WTC11 (cell line): ENCODE results near the gene RLF. TPM values are rescaled to one million over a fixed set of nuclear protein-coding genes. Genes with fewer than 3 reads are reported as not detected.

Experiments
- ATF1 ChIP-seq: sonication (generic); formaldehyde crosslinking; IDR thresholded peaks from 2 replicates; pipeline ENCODE4 v1.8.1; 2023; ENCODE audit warnings: mild to moderate bottlenecking, moderate library complexity, missing genetic modification reagents
- E2F4 ChIP-seq: sonication (generic); formaldehyde crosslinking; IDR thresholded peaks from 2 replicates; pipeline ENCODE4 v1.8.1; 2022; ENCODE audit warnings: low read depth, mild to moderate bottlenecking, moderate library complexity, missing genetic modification reagents, borderline replicate concordance
- ESRRA ChIP-seq: sonication (generic); formaldehyde crosslinking; IDR thresholded peaks from 2 replicates; pipeline ENCODE4 v1.8.1; 2022; ENCODE audit warnings: mild to moderate bottlenecking, missing genetic modification reagents, borderline replicate concordance
- GRHL2 ChIP-seq: fragments of 250-450 bp; sonication (Bioruptor Pico); IDR thresholded peaks from 2 replicates; pipeline ENCODE4 v1.8.0; 2022; ENCODE audit warnings: mild to moderate bottlenecking, moderate library complexity; ENCODE audit not compliant: insufficient replicate concordance, severe bottlenecking
- IRF2 ChIP-seq: sonication (generic); formaldehyde crosslinking; IDR thresholded peaks from 2 replicates; pipeline ENCODE4 v1.8.0; 2022; ENCODE audit warnings: low read depth, missing genetic modification reagents, borderline replicate concordance
- PRRX2 ChIP-seq: fragments of 250-450 bp; sonication (Bioruptor Pico); IDR thresholded peaks from 2 replicates; pipeline ENCODE4 v1.8.0; 2021; ENCODE audit warnings: mild to moderate bottlenecking
- SMAD4 ChIP-seq: sonication (generic); formaldehyde crosslinking; IDR thresholded peaks from 2 replicates; pipeline ENCODE4 v1.8.0; 2022; ENCODE audit warnings: mild to moderate bottlenecking, missing genetic modification reagents
- SP1 ChIP-seq: sonication (generic); formaldehyde crosslinking; conservative IDR thresholded peaks from 2 replicates; pipeline ENCODE4 v1.8.1; 2022; ENCODE audit warnings: missing genetic modification reagents
- USF1 ChIP-seq: sonication (generic); formaldehyde crosslinking; IDR thresholded peaks from 2 replicates; pipeline ENCODE4 v1.8.0; 2022; ENCODE audit warnings: mild to moderate bottlenecking, missing genetic modification reagents
- ZBTB21 ChIP-seq: sonication (generic); formaldehyde crosslinking; IDR thresholded peaks from 2 replicates; pipeline ENCODE4 v1.8.1; 2023; ENCODE audit warnings: mild to moderate bottlenecking, missing genetic modification reagents, borderline replicate concordance
- ZNF232 ChIP-seq: sonication (generic); formaldehyde crosslinking; IDR thresholded peaks from 2 replicates; pipeline ENCODE4 v1.8.0; 2022; ENCODE audit warnings: mild to moderate bottlenecking, missing genetic modification reagents
- ZNF281 ChIP-seq: sonication (generic); formaldehyde crosslinking; IDR thresholded peaks from 2 replicates; pipeline ENCODE4 v1.8.0; 2023; ENCODE audit warnings: mild to moderate bottlenecking, missing genetic modification reagents
- ZNF423 ChIP-seq: fragments of 250-450 bp; sonication (Bioruptor Pico); IDR thresholded peaks from 2 replicates; pipeline ENCODE4 v2.1.2; 2022; ENCODE audit warnings: mild to moderate bottlenecking, moderate library complexity
- ZNF532 ChIP-seq: fragments of 250-450 bp; sonication (Bioruptor Pico); IDR thresholded peaks from 2 replicates; pipeline ENCODE4 v1.9.0; 2021; ENCODE audit warnings: mild to moderate bottlenecking, borderline replicate concordance
- total RNA-seq: library from RNA; stranded (reverse); gene quantifications from 3 replicates; pipeline ENCODE4 v1.2.3, GENCODE V29; 2021
- TF ChIP-seq, protein P1 (sequence below): sonication (generic); formaldehyde crosslinking; IDR thresholded peaks from 2 replicates; pipeline ENCODE4 v1.8.1; 2023; ENCODE audit warnings: mild to moderate bottlenecking, missing genetic modification reagents, moderate library complexity
- TF ChIP-seq, protein P2 (sequence below): fragments of 250-450 bp; sonication (Bioruptor Pico); IDR thresholded peaks from 2 replicates; pipeline ENCODE4 v1.9.0; 2021; ENCODE audit warnings: mild to moderate bottlenecking
- TF ChIP-seq, protein P3 (sequence below): sonication (generic); formaldehyde crosslinking; IDR thresholded peaks from 2 replicates; pipeline ENCODE4 v1.8.0; 2023; ENCODE audit warnings: missing genetic modification reagents, mild to moderate bottlenecking, borderline replicate concordance
- TF ChIP-seq, protein P4 (sequence below): sonication (generic); formaldehyde crosslinking; IDR thresholded peaks from 2 replicates; pipeline ENCODE4 v1.8.1; 2023; ENCODE audit warnings: mild to moderate bottlenecking, missing genetic modification reagents

RLF gene
- total RNA-seq, 1 experiment from 2014 or later: 18.5 TPM

- no peak for TF ChIP-seq E2F4 (CRISPR knock-in tag)
- TF ChIP-seq ATF1 (CRISPR knock-in tag): peak; percentile 92; the same call in 1 of the 2 replicates
- TF ChIP-seq ESRRA (CRISPR knock-in tag): no peak
- no peak for TF ChIP-seq ZNF423
- TF ChIP-seq, protein P1, sequence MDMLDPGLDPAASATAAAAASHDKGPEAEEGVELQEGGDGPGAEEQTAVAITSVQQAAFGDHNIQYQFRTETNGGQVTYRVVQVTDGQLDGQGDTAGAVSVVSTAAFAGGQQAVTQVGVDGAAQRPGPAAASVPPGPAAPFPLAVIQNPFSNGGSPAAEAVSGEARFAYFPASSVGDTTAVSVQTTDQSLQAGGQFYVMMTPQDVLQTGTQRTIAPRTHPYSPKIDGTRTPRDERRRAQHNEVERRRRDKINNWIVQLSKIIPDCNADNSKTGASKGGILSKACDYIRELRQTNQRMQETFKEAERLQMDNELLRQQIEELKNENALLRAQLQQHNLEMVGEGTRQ: peak; percentile 98
- no peak for TF ChIP-seq IRF2 (CRISPR knock-in tag)
- no peak for TF ChIP-seq GRHL2 (CRISPR knock-in tag)
- TF ChIP-seq, protein P2, sequence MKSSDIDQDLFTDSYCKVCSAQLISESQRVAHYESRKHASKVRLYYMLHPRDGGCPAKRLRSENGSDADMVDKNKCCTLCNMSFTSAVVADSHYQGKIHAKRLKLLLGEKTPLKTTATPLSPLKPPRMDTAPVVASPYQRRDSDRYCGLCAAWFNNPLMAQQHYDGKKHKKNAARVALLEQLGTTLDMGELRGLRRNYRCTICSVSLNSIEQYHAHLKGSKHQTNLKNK (CRISPR knock-in tag): no peak
- no peak for TF ChIP-seq ZNF532 (CRISPR knock-in tag)
- TF ChIP-seq ZBTB21: no peak
- no peak for TF ChIP-seq ZNF281
- no peak for TF ChIP-seq SMAD4 (CRISPR knock-in tag)
- no peak for TF ChIP-seq PRRX2 (CRISPR knock-in tag)
- peak; percentile 96 for TF ChIP-seq SP1
- TF ChIP-seq USF1 (CRISPR knock-in tag): peak; percentile 97
- peak; percentile 87 for TF ChIP-seq ZNF232 (CRISPR knock-in tag)
- TF ChIP-seq, protein P3, sequence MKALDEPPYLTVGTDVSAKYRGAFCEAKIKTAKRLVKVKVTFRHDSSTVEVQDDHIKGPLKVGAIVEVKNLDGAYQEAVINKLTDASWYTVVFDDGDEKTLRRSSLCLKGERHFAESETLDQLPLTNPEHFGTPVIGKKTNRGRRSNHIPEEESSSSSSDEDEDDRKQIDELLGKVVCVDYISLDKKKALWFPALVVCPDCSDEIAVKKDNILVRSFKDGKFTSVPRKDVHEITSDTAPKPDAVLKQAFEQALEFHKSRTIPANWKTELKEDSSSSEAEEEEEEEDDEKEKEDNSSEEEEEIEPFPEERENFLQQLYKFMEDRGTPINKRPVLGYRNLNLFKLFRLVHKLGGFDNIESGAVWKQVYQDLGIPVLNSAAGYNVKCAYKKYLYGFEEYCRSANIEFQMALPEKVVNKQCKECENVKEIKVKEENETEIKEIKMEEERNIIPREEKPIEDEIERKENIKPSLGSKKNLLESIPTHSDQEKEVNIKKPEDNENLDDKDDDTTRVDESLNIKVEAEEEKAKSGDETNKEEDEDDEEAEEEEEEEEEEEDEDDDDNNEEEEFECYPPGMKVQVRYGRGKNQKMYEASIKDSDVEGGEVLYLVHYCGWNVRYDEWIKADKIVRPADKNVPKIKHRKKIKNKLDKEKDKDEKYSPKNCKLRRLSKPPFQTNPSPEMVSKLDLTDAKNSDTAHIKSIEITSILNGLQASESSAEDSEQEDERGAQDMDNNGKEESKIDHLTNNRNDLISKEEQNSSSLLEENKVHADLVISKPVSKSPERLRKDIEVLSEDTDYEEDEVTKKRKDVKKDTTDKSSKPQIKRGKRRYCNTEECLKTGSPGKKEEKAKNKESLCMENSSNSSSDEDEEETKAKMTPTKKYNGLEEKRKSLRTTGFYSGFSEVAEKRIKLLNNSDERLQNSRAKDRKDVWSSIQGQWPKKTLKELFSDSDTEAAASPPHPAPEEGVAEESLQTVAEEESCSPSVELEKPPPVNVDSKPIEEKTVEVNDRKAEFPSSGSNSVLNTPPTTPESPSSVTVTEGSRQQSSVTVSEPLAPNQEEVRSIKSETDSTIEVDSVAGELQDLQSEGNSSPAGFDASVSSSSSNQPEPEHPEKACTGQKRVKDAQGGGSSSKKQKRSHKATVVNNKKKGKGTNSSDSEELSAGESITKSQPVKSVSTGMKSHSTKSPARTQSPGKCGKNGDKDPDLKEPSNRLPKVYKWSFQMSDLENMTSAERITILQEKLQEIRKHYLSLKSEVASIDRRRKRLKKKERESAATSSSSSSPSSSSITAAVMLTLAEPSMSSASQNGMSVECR (CRISPR knock-in tag): no peak; the same call in 1 of the 2 replicates
- TF ChIP-seq, protein P4, sequence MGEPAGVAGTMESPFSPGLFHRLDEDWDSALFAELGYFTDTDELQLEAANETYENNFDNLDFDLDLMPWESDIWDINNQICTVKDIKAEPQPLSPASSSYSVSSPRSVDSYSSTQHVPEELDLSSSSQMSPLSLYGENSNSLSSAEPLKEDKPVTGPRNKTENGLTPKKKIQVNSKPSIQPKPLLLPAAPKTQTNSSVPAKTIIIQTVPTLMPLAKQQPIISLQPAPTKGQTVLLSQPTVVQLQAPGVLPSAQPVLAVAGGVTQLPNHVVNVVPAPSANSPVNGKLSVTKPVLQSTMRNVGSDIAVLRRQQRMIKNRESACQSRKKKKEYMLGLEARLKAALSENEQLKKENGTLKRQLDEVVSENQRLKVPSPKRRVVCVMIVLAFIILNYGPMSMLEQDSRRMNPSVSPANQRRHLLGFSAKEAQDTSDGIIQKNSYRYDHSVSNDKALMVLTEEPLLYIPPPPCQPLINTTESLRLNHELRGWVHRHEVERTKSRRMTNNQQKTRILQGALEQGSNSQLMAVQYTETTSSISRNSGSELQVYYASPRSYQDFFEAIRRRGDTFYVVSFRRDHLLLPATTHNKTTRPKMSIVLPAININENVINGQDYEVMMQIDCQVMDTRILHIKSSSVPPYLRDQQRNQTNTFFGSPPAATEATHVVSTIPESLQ (CRISPR knock-in tag): no peak
These were observed at the start of gene RLF (continued) for GRCh38 chr1:40161125-40161887.
